Midbrain (tissue), 1 donor: Measurements from ENCODE around the gene WNT16.

Experiments used
- DNase-seq: peaks from one replicate; lab custom pipeline; 2025; lab: John Stamatoyannopoulos, UW

The WNT16 gene

DNA sequence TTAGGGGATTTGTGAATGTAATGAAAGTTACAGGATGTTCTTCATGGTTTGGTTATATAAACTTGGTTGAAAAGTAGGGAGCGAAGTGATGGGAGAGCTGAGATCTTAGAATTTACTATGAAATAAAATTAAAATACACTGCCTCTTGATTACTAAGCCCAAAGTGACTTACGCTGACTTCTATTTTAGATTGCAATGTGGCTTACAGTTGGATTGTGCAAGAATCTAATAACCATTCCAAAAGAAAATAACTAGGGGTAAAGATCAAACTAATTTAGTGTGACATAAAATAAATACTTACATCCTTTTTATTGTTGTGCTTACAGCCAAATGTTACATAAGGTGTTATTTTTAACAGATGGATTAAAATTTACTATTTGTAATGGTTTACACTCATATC lies 15.3 kb downstream of the WNT16 start:
- DNase-seq, result no peak

DNA sequence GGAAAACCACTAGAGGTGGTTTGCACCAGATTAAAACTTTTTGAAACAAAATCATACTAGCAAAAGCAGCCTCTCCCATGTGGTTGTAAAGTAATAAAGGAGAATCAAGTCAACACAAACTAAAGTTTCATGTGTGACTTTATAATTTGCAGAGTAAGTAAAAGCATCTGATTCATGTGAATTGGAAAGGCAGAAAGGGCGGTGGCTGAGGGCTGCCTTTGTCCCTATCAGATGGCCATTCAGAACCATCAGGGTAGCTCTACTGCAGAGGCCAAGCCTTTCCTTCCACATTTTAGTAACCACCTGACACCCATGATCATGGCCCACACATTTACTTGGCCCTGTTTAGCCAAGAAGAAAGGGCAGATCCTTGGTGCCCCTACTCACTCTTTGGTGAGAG lies 15.7 kb downstream of the WNT16 start:
- no peak for DNase-seq

DNA sequence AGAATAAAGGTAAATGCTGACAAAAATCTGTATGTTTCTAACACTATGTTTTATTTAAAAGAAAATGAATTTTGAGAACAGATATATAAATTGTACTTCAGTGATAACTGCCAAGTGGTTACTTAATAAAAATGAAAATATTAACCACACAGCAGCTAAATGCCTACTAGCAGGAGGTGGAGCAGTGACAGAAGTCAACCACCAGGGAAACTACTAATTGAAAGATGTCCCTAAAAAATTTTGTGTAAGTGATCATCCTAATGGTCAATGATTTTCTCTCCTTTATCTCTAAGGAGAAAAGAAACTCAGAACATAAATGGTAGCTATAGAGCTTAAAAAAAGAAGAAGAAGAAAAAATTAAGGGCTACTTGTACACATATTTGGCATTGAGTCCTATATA lies 22.9 kb downstream of the WNT16 start:
- DNase-seq, result no peak

DNA sequence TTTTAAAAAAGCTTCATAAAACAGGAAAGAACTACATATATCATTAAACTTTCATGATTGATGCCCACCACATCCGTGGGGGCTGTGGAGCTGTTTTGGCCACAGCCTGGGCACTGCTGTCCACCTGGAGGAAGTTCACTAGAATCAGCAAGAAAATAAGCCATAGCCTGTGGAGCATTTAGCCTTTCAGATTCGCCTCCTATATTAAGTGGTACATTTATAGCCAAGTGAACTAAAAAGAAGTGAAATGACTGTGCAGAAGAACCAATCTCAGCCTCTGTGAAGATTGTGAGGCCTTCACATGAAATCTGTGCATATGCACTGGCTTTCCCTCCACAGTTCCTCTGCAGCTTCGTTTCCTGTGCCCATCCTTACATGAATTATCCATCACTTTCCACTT lies 23.5 kb downstream of the WNT16 start:
- no peak for DNase-seq

DNA sequence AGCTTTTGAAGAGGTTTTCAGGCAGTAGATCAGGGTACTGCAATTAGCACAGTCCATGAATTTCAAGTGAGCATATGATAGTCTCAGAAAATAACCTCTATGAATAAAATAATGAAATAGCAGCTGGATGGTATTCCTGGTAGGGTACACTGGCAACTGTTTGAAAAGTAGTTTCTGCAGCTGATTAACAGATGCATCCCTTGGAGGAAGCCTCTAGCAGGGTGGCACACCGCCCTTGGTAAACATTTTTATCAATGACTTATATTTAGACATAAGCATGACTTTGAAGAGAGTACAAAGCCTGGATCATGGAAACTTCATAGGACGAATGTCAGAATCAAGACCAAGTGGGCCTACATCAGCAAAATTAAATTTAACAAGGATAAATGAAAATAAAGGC lies 26.8 kb downstream of the WNT16 start:
- DNase-seq, result no peak

DNA sequence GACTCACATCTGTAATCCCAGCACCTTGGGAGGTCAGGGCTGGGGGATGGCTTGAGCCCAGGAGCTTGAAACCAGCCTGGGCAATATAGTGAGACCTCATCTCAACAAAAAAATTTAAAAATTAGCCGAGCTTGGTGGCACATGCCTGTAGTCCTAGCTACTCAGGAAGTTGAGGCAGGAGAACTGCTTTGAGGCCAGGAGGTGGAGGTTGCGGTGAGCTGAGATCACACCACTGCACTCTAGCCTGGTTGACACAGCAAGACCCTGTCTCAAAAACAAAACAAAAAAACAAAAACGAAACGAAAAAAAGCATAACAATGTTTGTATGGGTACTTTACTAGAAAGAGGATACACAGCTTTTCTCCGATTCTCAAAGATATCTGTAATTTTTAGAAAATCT lies 31.8 kb downstream of the WNT16 start:
- DNase-seq, result no peak

DNA sequence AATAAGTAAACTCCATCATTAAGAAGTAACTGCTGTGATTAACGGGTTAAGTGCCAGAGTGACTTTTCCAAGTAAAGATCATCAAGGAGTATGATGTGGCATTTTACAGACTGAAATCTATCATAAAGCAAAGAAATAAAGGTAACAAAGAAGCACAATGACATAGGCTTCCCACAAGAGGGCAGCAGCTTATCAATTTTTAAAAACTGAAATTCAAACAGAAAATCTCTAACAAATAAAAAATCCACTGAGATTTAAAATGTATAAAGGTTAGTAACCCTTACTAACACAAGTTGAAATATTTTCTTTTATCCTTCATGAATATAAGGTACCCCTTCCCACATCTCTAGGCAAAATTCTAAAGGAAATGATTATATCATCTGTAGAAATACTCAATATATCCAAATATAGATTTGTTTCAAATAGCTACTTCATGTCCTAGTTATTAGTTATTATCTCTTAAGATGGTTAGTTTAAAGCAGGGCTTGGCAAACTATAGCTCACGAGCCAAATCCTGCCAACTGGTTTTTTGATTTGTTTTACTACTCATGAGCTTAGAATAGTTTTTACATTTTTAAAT lies 38.1 kb downstream of the WNT16 start:
- DNase-seq, result peak; percentile 31

DNA sequence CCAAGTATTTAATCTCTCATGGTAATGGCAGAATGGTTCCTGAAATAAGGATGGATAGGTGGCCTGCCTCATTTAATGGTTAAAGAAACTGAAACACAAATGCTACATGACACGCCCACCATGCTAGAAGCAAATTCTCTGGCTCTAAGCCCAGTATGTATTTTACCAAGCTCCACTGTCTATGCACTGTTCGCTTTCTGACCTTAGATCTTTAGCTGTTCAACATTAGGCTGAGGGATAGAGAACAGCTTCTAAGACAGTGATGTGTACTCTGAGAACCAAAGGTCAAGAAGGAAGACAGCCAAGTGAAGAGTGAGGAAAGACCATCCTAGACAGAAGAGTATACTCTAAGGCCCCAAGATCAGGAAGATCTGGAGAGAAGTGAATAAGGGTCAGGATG lies 40.7 kb downstream of the WNT16 start:
- no peak for DNase-seq

DNA sequence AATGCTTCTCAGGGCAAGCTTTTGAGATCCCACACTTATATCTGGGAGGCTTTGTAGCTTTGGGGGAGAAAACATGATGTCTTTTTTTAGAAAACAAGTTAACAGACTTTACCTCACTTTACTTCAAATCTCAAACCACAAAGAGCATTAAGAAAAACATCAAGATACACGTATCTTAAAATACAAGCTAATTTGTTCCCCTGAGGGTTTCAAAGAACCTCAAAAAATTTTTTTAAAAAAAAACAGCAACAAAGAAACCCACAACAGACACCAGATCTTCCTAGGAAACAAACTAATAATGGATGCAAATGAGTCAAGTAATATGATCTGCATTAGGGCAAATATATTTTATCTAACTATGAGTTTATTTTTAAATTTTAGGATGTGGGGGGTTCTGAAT lies 42.6 kb downstream of the WNT16 start:
- no peak for DNase-seq

DNA sequence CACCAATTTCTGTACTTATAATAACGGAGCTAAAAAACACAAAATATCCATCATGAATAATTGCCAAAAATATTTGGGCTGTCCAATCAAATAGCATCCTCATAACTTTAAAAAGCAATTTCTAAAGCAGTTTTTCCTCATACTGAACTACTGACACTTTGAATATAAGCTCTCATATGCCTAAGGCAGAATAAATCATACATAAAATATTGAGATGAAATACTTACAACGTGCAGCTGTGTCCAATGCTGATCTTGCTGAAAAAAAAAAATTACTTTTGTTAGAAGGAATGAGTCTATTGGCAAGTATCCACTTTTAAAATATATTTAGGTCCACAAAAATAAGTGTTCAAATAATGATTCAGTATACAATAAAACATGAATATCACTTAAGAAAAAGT lies 43.1 kb downstream of the WNT16 start:
- DNase-seq, result no peak

DNA sequence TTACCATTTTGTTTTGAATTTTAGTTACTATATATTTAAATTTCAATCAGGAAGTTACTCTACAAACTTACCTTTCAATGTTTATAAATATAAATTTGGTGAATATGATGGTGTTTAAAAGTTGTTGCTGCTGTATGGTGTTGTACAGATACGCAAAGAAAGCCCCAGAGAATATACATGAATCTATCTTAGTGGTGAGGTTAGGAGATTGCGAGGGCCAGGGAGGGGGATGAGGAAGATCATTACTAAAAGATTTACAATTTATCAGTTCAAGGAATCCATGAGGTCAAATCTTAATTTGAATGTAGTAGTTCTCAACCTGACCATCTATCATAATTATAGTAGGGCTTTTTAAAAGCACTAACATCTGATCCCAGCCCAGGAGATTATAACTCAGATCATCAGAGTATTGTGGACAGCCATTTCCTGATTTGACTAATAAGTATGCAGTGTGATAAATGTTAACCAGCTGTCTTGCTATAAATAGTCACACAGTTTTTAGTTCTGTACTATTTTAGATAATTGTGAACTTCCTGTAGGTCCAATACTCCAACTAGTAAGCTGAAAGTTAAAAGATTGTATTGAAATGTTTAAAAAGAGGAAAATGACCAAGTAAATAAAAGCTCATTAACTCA lies 43.7 kb downstream of the WNT16 start:
- no peak for DNase-seq

DNA sequence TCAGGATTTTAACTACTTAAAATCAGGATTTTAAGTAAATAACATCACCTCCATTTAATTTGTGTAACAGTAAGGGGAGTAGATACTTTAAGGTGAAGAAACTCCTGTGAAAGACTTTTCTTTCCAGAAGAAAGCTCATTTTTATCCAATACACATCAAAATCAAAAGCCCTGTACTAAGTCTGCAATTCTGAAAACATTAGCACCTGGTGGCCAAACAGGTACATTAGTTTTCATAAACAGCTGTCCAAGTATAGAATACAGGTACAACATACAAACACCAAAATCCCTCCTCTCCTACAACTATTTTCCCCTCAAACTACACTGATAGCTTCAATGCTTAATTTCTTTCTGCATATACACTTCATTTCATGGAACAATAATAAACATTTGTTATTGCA lies 44.4 kb downstream of the WNT16 start:
- no peak for DNase-seq

DNA sequence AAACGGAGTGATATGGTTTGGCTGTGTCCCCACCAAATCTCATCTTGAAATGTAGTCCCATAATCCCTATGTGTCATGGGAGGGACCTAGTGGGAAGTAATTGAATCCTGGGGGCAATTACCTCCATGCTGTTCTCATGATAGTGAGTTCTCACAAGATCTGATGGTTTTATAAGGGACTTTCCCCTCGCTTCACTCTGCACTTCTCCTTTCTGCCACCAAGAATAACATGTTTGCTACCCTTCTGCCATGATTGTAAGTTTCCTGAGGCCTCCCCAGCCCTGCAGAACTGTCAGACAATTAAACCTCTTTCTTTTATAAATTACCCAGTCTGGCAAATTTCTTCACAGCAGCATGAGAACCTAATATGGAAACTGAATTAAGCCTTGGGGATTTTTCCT lies 48.2 kb downstream of the WNT16 start:
- no peak for DNase-seq

DNA sequence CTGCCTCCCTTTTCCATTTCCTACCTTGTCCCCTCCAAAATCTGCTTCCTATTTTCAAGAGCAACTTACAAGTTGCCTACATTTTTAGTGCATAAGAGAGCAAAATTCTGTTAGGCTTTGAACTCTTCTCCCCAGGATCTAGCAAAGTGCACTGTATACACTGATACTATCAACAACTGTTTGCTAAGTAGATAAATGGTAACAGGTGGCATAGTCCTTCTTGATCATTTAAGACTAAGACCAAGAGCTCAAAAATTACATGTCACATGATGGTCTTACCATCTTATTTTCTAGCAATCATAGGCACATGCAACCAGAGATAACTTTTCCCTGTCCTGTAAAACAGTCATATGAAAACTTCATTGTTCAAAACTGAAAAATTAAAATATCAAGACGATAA lies 51.1 kb downstream of the WNT16 start:
- DNase-seq, result no peak

DNA sequence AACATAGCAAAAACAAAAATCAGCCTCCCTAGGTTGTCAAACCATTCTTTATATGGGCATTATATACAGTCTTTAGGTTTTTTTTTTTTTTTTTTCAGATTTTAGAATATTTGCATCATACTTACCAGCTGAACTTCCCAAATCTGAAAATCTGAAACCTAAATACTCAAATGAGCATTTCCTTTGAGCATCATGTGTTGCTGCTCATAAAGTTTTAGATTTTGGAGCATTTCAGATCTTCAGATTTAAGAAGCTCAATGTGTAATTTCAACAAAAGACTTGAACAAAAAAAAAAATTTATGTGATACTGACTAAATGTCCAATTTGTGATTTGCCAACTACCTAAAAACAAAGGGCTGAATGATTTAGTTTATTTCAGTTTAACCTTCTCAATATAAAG lies 53.7 kb downstream of the WNT16 start:
- DNase-seq, result no peak

DNA sequence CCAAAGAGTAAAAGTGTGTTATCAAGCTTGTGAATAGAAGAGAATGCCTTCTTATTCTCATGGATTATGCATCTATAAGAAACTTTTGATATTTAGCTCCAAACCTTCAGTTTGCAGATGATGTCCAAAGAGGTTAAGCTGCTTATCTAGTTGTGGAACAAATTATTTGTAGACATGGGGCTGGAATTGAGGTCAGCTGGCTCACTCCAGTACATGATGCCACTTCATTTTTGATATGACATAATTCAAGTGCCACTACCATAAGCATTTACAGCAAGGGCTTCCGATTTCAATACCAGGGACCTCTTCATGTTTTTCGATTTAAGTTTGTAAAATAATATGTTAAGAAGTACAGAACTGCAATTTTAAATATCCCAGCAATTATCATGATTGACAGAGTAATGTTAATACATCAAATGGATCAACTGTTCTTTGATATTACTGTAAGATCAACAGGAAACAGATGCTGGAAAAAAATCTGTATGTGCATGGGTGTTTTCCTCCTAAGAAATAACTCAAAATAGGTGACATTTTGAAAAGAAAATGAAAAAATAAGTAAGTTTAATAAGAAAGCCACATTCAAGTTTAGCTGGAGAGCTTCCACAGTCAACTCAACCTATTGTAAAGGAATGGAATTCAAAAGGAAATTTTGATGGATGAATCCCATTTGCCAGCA lies 54.6 kb downstream of the WNT16 start:
- no peak for DNase-seq

DNA sequence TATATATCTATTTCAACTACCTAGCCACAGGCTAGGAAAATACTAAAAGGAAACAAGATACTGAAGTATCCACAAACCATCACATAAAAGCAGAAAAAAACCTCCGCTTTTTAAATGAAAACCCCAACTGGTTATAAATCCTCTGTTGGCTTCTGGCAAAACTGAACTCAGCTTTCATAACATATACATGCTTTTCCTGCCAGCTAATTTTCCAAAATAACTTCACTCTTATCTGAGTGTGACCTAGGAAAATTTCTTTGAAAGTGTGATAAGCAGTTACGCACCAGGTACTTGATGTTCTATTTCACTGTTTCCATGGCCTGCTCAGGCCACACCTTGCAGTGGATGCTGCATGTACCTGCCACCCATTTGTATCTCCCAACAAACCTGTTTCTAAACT lies 55.5 kb downstream of the WNT16 start:
- no peak for DNase-seq

DNA sequence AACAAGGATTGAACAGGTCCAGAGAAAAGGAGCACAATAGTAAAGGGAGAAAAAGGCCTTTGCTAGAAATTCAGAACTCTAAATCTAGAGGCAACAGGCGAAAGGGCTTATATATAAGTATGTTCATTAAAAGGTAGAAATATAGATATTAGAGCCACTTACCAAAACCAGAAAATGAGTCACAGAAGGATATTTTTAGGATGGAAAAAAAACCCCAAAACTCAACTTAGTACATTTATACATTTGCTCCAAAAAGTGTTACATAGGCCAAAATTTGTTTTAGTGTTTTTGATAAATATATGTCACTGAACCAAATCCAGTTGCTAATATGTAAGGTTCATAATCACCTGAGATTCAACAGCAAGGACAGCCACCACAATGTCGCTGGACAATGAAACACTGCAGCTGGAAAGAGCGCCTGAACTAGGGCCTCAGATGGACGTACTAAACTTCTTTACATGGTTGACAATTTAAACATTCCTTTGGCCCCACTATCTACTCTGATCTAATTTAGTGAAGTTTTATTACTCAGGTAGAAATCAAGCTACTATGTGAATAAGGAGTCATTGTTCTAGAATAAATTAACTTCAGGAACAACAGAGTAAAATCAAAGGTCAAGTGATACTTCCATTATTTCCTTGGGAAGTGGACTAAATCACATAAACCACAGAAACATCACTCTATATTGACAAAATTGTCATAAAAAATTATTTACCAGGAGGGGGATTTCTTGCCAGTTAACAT lies 56.4 kb downstream of the WNT16 start:
- DNase-seq, result no peak

DNA sequence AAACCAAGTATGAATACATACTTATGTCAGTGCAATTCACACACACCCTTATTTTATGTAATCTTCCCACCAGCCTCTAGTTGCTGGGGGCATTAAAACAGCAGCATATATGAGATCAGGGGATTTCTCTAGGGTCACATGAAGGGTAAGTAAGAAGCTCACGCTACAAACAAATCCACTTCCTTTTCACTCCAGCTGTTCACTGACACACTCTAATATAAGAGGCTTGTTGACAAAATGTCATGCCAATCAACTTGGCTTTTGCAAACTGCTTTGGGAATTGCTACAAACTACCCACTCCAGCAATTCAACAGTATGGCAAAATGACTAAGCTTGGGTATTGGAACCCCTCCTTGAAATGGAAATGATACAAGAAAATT lies 57.0 kb downstream of the WNT16 start:
- no peak for DNase-seq

DNA sequence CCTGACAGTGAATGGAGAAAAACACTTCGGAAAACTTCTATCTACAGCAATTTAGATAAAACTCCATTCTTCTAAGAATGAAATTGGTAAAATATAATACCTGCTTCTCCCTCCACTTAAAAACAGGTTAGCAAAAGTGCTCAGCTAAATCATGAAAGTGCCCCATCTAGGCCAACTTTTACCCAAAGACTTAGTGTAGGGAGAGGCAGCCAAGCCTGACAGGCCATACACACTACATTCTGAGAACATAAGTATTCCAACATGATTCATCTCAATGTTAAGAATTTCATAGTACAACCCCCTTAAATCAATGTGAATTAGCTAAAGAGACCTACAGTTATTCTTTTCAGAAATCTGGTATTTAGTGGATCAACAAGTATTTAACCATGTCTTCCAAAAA lies 60.1 kb downstream of the WNT16 start:
- no peak for DNase-seq

DNA sequence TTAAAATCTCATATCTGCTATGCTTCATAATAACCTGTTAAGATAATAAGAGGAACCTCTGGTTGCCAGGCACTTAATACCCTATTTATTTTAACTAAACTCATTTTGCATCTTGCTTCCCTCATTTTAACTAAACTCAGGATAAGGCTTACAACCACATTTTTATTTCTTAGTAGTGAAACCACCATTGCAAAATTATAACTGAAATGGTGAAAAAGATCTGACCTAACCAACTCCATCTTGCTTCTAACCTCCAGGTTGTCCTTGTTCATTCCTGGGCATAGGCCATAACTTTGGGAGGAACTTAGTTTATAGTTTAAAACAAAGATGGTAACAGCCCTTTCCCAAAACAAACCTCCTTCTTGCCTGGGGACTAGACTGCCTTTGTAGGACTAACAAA lies 61.3 kb downstream of the WNT16 start:
- no peak for DNase-seq

DNA sequence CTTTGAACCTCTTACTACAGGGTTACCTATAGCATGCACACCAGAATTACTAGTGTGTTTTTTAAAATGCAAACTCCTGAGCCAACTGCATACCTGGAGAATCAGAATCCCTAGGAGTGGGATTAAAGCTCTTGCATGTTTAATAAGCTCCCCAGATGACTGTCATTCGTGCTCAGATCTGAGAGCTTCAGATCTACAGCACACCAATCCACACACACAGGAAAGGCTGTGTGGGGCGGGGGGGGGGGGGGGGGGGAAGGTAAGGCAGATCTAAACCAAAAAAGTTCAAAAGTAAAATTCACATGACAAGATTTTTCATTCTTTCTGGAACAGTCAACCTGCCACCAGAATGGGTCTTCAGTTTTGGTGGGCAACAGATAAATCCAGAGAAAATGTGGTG lies 61.8 kb downstream of the WNT16 start:
- no peak for DNase-seq
